ENCODE data around the gene ZNF649.

The ZNF649 gene

GRCh38 chr19:51887522-51888498 is 17.0 kb downstream of the ZNF649 start, which contains the start of gene ZNF577:
Gene ZNF577 (minus strand): TSS chr19:51887951. CDS start chr19:51880382, 7,569 bp downstream.
- DNase-seq = no peak

- no peak for DNase-seq
Observed at GRCh38 chr19:51884713-51885112, 20.1 kb downstream of the ZNF649 start.

- DNase-seq = no peak
Observed at GRCh38 chr19:51882518-51882917, 22.3 kb downstream of the ZNF649 start.

GRCh38 chr19:51873097-51873496 is 31.7 kb downstream of the ZNF649 start:
- no peak for DNase-seq

GRCh38 chr19:51861870-51862622 is 42.8 kb downstream of the ZNF649 start:
- DNase-seq = no peak
